Retina (tissue), 1 donor: Measurements from ENCODE around the gene F11.
"Not testable (repeated sequence)": the region's sequence is repeated elsewhere in the genome, so short reads cannot be mapped to it uniquely, and the experiment has no call there.

ENCODE experiments used
- DNase-seq: peaks from one replicate; pipeline ENCODE4 v3.0.0-alpha.2; 2016

The F11 gene

DNA sequence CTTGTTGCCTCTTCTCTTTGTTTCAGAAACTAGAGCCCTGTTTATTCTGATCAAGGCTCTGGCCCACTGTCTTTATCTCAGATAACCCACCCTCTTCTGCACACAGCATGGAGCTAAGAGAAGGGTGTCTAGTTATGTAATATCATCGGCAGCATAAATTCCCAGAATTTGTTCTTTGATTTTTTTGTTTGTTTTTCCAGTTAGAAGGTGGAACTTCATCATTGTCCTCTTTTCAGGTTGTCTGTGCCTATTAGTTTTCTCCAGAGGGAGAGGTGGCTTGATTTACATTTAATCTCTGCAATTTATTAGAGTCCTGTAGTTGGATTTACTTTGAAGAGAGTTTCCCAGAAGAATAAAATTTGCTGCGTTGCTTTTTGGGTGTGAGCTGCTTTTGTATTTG lies 15.2 kb upstream of the F11 start:
- no peak for DNase-seq

DNA sequence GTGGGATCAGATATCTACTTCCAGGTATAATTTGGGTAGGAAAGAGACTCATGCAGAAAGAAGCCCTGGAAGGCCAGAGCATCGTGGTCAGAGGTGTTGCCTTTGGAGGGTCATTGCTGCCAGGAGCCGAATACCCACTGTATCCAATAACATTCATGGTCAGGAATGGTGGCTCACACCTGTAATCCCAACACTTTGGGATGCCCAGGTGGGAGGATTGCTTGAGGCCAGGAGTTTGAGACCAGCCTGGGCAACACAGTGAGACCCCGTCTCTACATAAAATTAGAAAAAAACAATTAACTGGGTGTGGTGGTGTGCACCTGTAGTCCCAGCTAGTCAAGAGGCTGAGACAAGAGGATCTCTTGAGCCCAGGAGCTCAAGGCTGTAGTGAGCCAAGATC lies 10.9 kb upstream of the F11 start:
- no peak for DNase-seq

DNA sequence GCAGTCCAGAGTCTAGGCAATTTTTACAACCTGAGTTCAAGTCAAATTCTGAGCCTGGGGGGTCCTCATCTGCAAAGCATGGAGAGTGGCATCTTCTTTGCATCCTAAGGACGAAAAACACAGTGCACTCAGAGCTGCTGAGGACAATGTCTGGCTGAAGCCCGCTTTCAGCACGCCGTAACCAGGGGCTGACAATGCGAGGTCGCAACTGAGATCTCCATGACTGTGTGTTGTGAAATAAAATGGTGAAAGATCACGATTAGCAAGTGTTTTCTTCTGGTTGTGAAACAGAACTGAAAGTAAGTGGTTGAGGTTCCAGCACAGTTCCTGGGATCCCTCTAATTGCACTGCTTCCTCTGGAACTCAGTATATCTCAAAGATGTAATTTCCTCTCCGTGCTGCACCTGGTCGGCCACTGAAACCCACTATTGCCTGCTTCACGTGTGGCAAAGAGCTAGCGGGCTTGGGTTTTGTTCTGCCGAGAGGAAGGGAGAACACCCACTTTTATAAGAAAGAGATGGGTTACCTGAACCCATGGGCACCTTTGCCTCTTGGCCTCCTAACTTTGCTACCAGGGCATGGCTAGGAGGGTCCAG lies 7.7 kb upstream of the F11 start:
- DNase-seq = no peak

DNA sequence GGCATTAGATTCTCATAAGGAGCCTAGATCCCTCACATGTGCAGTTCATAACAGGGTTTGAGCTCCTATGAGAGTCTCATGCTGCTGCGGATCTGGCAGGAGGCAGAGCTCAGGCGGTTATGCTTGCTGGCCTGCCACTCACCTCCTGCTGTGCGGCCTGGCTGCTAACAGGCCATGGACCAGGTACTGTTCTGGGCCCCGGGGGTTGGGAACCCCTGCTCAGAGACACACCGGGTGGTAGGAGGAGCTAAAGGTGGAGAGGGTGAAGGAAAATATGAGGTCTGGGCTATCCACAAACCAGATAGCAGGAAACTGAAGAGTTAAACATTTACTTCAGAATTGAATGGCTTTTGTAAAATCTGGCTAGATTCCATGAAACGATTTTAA lies 5.9 kb upstream of the F11 start:
- DNase-seq = no peak

DNA sequence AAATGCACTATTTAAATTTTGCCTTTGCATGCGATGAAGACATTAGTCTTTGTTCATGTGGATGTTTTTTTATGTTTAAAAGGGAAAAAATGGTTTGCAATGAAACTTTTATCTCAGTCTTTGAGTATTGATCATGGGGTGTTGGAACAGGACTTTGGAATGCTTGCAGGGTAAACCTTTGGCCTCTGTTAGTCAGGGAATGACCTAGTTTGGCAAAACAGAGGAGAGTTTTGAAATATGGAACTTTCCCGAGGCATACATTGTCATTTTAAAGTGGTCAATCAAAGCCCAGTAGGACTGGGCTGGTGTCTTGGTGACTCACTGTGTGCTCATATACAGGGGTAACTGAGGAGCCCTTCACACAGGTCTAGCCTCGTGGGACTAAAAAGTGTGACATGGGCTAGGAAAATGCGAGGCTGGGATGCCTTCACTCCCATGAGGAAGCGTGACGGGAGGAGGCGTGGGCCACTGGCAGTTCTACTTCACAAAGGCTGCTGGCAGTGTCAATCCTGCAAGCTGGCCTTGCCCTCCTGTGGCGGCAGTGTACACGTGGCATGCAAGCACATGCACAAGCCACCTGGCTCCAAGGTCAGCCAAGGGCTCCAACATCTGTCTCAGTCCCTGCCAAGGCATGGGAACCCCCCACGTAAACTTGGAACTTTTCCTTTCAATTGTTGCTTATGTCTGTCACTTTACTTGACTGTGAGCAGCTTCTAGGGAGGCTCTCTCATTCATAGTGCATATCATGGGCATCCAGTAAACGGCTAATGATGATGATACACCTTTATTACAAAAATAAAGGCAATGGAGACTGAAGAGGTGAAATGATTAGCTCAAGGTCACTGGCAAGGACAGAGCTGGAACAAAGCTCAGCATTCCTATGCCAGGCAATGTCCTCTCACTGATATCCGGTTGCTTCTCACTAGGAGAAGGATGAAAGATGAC lies 5.2 kb upstream of the F11 start:
- DNase-seq = no peak

DNA sequence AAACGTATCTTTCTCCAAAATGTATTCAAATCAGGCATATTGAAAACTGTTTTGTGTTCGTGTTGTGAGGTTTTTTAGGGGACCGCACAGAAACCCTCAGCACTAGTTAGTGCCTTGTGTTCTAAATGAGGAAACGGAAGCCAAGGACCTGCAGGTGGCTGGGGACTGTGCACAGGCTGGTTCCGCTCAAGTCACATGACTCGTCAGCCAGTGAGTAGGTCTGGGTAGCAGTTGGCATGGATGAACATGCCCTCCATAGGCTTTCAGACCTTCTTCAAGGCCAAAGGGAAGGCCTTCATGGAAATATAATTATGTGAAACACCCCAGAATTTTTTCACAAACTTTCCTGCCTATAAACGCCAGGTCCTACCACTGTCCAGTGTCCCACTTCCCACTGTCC lies 1.3 kb upstream of the F11 start:
- no peak for DNase-seq

DNA sequence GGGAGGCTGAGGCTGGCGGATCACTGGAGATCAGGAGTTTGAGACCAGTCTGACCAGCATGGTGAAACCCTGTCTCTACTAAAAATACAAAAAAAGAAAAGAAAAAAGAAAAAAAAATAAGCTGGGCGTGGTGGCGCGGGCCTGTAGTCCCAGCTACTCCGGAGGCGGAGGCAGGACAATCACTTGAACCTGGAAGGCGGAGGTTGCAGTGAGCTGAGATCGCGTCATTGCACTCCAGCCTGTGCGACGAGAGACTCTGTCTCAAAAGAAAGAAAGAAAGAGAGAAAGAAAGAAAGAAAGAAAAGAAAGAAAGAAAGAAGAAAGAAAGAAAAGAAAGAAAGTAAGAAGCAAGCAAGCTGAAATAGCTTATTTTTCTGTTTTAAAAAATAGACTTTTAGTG lies 739 bp upstream of the F11 start:
- DNase-seq = not testable (repeated sequence)

DNA sequence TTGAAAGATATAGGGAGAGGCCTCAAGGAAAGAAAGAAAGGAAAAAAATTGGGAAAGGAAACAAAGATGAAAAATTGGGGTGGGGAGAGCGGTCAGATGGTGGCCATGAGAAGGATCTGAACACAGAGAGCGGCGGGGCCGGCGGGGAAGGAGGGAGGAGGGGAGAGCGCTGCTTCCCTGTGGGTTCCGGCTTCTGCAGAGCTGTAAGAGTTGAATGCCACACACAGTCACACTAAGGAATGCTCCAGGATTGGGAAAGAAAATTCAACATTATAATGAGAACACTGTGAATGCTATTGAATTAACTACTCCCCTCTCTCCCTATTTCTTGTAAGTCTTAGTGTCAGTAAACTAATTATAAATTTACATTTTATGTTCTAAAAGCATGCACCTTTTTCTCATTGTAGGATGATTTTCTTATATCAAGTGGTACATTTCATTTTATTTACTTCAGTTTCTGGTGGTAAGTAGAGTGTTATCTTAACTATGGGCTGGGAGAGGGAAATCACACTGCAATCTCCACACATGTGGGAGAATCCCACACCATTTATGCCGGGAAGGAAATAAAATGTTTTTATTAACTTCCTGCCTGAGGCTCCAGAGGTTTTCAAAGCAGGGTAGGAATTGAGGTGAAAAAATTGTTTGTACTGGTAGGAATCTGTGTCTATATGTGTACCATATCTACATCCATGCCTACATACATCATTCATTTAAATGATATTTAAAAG lies 904 bp downstream of the F11 start:
- DNase-seq = peak; percentile 36

DNA sequence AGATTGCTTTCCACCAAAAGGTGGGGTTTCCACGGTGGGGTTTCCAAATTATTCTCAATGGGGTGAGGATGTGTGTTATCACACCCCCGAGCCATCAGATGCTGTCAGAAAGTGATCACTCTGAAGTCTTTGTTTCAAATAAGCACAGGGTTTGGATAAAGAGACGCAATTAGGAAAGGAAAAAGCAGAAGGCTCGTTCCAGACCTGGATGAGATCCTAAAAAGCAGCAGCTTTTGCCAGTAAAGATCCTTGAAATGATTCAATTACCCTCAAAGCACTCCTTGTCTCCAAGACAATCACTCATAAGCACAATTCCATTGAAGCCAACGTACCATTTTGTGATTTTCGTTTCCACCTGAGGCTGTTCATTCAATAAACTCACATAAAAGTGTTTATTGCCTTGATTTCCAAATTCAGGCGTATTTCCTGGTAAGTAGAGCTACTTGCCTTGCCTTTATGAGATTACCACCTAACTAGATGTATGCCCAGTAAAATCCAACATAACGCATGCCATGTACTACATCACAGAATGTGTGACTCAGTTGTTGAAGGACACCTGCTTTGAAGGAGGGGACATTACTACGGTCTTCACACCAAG lies 5.2 kb downstream of the F11 start:
- no peak for DNase-seq

DNA sequence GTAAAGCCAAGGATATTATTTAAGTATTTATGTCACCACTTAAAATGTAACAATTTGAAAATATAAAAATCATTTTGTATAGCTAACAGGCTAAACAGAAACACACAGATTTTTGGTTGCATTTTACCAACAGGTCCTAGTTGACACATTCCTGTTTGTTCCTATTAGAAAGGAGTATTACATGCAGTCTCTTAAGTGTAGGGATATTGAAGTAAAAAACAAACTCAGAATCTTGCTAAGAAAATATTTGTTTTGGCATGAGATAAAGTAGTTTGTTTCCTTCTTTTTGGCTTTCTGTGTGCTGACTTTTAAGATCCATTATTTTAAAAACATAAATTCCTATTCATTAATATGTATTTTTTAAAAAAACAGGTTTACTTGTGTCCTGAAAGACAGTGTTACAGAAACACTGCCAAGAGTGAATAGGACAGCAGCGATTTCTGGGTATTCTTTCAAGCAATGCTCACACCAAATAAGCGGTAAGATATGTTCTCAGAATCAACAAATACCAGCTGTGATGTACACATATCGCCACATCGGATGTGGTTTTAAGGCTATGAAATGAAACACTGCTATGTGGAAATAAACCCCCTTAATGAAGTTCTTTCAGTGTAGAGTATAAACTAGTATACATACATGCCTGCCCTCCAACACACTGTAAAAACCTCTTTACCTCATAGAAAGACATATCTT lies 6.9 kb downstream of the F11 start:
- DNase-seq = no peak

DNA sequence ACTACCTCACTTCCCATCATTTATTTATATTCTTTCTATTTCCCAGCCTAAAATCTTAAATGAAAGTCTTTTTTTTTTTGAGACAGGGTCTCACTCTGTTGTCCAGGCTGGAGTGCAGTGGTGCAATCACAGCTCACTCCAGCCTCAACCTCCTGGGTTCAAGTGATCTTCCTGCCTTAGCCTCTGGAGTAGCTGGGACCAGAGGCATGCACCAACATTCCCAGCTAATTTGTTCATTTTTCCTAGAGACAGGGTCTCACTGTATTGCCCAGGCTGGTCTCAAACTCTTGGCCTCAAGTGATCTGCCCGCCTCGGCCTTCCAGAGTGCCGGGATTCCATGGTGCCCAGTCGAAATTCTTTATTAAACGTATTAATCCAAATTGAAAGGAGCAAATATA lies 7.4 kb downstream of the F11 start:
- not testable (repeated sequence) for DNase-seq

DNA sequence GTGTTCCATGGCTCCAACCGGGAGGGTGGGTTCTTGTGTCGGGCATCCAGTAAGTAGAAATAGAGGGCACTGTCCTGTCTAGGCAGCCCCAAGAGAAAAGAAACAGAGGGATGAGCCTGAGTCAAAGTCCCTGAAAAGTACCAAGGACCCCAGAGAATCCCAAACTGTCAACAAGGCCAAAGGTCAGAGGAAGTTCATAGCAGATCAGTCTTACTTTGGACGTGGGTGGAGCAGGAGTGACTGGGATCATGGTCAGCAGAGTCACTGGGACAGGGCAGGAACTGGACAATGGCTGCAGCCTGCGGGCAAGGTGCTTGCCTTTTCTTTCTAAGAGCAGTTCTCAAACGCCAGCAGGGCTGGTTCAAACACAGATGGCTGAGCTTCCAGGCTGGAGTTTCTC lies 17.3 kb downstream of the F11 start:
- DNase-seq = no peak

DNA sequence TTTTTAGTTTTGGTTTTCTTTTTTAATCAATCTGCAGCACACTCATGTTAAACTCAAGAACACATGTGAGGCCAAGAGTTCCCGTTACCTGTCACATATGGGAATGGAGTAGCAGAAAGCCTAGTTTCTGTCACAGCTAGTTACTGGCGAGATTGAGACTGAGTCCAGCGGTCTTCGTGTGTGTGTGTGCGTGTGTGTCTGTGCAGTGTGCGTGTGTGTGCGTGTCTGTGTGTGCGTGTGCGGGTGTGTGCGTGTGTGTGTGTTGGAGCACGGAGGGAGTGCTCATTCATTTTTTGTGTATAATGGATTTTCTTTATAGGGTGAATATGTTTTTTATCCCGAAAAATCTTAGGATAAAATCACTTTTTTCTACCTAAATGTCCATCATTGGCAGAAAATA lies 19.2 kb downstream of the F11 start:
- DNase-seq = no peak

DNA sequence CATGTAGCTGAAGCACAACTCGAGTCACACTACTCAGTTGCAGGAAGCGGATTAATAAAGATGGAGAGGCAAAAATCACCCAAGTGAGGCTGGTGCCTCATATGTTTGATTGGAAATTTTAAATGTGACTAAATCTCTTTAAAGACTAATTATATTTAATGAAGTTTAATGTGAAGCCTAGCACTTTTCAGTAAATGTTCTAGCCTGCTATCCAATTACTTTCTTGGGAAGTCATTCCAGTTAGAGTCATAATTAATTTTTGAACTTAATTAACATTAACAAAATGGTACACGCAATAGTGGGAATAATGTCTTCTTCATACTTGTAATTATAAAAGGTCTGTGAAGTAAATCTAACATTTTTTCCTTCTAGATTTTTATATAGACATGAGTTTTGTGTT lies 20.6 kb downstream of the F11 start:
- no peak for DNase-seq

DNA sequence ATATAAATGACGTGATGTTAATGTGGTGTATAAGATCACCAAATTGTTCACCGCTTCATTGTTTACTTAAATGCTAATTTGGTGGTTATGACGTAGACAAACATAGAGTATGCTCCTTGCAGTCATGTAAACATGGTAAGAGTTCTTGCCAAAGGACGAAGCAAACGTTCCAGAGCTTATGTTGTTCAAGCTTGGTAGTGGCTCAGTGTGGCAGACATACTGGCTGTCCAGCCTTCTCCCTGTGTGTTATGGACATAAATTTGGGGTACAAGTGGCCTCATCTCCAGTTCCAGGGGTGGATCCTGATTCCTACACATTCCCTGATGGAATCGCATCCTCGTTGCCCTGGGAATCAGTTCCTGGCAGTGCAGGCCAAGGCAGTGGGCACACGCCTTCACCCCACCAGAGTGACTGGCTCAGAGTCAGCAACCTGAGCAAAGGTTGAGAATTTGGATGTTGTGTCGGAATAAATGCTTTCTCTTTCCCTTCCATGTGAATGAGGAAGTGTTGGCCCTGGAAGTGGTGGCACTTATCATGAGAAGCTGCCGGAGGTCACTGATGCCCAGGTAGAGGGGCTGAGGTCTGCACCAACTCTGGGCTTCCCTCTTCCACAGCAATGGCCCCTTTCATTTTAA lies 25.4 kb downstream of the F11 start:
- no peak for DNase-seq

DNA sequence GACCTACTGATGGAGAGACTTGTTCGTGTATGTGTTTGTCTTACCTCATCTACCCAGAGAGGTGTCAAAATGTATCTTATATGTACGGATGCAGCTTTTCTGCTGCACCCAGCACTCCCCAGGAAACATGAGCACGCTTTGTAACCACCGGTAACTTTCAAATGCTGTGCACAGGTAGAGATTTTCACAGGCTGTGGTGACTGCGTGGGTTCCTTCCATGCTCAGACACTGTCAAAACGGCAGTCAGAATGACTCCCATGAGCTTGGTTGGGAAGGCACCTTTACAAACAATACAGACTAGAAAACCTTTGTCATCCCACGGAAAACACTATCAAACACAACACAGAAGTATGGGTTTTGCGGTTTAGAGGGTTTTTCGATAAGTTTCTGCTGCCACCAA lies 28.2 kb downstream of the F11 start:
- DNase-seq = no peak

DNA sequence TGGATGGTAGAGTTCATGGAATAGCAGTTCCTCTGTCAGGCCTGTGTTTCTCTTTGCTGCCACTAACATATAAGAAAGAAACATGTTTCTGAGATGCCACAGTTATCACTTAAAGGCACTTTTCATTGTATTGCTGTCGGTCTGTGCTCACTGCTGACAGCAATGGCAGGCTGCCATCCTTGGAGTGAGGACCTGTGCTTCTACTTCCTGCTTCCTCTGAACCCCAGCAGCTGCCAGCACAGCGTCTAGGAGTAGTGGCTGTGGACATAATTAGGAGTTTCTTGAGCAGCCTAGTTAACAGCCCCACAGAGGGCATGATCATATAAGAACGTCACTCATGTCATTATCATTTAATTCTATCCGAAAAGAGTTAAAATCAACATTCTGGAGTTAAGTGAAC lies 30.5 kb downstream of the F11 start:
- DNase-seq = no peak

DNA sequence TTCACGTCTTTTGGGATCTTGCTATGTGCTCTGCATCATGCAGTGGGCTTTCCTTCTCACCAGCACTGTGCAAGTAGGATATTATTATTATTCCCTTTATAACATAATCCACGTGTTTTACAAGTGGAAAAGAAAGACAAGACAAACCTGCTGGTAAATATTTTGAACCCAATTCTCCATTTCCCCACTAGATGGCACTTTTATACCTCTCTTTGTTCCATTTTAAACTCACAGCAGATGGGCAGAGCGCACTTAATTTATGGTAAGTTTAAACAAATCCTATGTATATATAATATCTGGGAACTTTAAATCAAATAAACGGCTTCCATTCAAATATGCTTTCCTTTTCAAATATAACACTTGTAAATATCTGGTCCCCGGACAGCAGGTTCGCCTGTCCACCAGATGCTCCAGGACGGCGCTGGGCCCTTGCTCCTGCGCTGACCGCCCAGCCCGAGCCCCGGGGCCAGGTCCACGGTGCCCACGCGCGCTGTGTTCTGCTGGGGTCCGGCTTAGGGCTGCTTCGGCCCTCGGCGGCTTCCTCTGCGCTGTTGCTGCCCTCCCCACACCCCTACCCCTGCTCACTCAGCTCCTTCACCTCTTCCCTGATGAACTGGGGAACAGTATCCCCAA lies 31.1 kb downstream of the F11 start:
- DNase-seq = peak; percentile 73

DNA sequence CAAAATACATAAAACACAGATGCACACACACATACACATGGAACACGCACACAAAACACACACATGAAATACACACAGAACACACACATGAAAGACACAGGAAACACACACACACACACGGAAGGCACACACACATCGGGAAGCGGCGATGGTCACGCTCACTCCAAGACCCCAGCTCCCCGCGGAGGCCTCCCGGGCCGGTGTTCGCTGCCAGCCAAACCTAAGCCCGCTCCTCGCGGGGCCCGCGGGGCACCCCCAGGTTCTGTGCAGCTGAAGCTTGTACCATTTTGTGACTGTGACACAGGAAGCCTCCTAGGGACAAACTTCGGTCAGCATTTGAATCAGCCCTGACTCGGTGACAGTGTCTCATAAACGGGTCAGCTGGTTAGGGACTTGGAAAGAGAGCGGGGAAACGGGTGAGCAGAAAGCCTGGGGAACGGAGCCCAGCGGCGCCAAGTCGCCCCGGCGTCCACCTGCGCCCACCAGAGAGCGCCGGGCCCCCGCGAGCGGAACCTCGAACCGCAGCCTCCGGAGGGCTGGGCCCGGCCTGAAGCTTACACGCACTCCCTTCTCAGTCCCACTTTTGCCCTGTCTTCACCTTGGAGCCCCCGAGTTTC lies 32.1 kb downstream of the F11 start:
- peak; percentile 72 for DNase-seq

DNA sequence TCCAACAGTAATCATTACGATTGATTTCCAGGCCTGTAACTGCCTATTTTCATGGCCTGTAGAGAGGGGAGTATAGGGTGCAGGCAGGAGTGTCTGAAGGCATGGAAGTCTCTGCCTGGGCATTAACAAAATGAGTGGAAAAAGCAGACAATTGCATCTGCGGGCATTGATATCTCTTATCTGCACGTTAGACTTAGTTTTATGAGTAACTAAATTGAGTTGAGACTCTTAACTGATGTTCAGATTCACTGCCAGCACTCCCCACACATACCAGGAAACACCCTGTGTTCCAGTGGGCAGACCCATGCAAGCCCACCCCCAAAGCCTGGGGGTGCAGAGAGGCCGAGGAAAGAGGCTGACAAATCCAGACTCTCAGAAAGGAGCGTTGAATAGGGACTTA lies 33.3 kb downstream of the F11 start:
- no peak for DNase-seq

DNA sequence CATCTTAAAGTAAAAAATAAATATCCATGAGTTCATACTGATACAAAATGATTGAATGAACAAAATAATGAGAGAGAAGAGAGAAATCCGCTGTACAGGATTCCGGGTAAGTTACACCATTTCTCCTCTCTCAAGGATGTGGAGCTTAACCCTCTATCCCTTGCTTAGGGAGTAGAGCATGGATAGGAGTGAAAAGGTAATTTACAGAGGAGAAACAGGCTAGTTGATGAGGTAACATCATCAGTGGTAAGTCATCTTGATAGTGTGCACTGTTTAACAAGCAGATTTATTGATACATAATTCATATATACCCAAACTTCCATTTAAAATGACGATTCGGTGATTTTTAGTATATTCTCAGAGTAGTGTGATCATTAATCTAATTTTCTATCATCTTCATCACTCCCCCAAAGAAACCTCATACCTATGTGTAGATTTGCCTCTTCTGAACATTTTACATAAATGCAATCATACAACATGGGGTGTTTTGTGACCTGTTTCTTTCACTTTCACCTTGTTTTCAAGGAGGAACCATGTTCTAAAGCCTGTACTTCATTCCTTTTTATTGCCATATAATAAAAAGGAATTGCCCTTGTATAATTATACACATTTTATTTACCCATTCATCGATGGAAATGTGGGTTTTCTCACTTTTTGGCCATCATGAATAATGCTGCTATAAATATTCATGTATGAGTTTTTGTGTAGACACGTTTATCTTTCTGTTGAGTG lies 34.8 kb downstream of the F11 start:
- DNase-seq = no peak
